A673 (cell line): ENCODE measurements around the gene ANKRD55. TPM values are rescaled to one million over a fixed set of nuclear protein-coding genes. Genes with fewer than 3 reads are reported as not detected.
"Not testable (repeated sequence)": the region's sequence is repeated elsewhere in the genome, so short reads cannot be mapped to it uniquely, and the experiment has no call there.

ENCODE experiments used
- BruUV-seq: library from RNA; stranded (reverse); fragments of 400-500 nt; replicated peaks from 2 replicates; lab custom pipeline; 2021; lab: Mats Ljungman, UMichigan
- CTCF ChIA-PET: fragments of 300-600 bp; sonication (Branson Sonifier 250); formaldehyde crosslinking; loops from one replicate; lab custom pipeline; 2022; ENCODE audit warnings: antibody characterized with exemption; lab: Charles Lee
- POLR2A ChIA-PET: fragments of 300-600 bp; sonication (Branson Sonifier 250); formaldehyde crosslinking; loops from one replicate; lab custom pipeline; 2022; ENCODE audit warnings: antibody characterized with exemption; ENCODE audit not compliant: low non-redundant PET; lab: Charles Lee
- DNase-seq: peaks from one replicate; pipeline ENCODE4 v3.0.0-alpha.2; 2015; ENCODE audit warnings: low spot score
- H3K27ac ChIP-seq: fragments of 200-600 bp; sonication (generic); 2 replicates; pipeline ENCODE4 v1.5.1; 2016; ENCODE audit warnings: mixed run types, low read depth, mild to moderate bottlenecking, mixed read lengths, antibody characterized with exemption, low read length; ENCODE audit not compliant: poor library complexity, severe bottlenecking
- H3K27me3 ChIP-seq: fragments of 200-600 bp; sonication (generic); replicated peaks from 2 replicates; pipeline ENCODE4 v1.6.1; 2017; ENCODE audit warnings: mixed run types, low read depth, mild to moderate bottlenecking, mixed read lengths, antibody characterized with exemption, low read length; ENCODE audit not compliant: insufficient read depth, poor library complexity
- H3K36me3 ChIP-seq: fragments of 200-600 bp; sonication (generic); 2 replicates; pipeline ENCODE4 v1.6.1; 2016; ENCODE audit warnings: mixed run types, mild to moderate bottlenecking, mixed read lengths, antibody characterized with exemption, low read length; ENCODE audit not compliant: insufficient read depth, poor library complexity, severe bottlenecking
- H3K4me1 ChIP-seq: fragments of 200-600 bp; sonication (generic); 2 replicates; pipeline ENCODE4 v1.6.1; 2017; ENCODE audit warnings: mixed run types, mild to moderate bottlenecking, mixed read lengths, antibody characterized with exemption, low read length; ENCODE audit not compliant: insufficient read depth, poor library complexity, severe bottlenecking
- H3K4me3 ChIP-seq: fragments of 200-600 bp; sonication (generic); 2 replicates; pipeline ENCODE4 v1.5.1; 2016; ENCODE audit warnings: low read depth, mixed run types, mild to moderate bottlenecking, mixed read lengths, low read length; ENCODE audit not compliant: poor library complexity, severe bottlenecking
- H3K9me3 ChIP-seq: fragments of 200-600 bp; sonication (generic); 2 replicates; pipeline ENCODE4 v1.6.1; 2016; ENCODE audit warnings: mixed run types, low read depth, mild to moderate bottlenecking, mixed read lengths, antibody characterized with exemption, low read length; ENCODE audit not compliant: poor library complexity, severe bottlenecking
- EZH2 ChIP-seq: fragments of 200-600 bp; sonication (generic); IDR thresholded peaks from 2 replicates; pipeline ENCODE4 v1.6.1; 2017; ENCODE audit warnings: borderline replicate concordance, low read depth, mild to moderate bottlenecking, mixed read lengths, antibody characterized with exemption, low read length; ENCODE audit not compliant: poor library complexity, severe bottlenecking
- intact Hi-C: fragments of 100-400 bp; cut with micrococcal nuclease; formaldehyde crosslinking; loops from one replicate; pipeline ENCODE4 v1.10.0; 2022; ENCODE audit not compliant: unreplicated experiment
- total RNA-seq: library from RNA; stranded (reverse); gene quantifications from 2 replicates; pipeline ENCODE4 v1.2.3, GENCODE V29; 2021
- TF ChIP-seq, protein P1 (sequence below): fragments of 300-800, 200-600 bp; sonication (generic); conservative IDR thresholded peaks from 2 replicates; pipeline ENCODE4 v1.5.1; 2017; ENCODE audit warnings: low read depth, mild to moderate bottlenecking, antibody characterized with exemption, low read length, moderate library complexity, mixed read lengths

The ANKRD55 gene
- total RNA-seq, 1 experiment from 2014 or later, result not detected

GRCh38 chr5:56215019-56215830, 17.9 kb downstream of the ANKRD55 start:
- Histone ChIP-seq H3K9me3 (no peaks in the 10 kb centered on the region), H3K4me3 (no peak overlapping the region), H3K27ac (no peak overlapping the region), H3K4me1 (no peaks in the 10 kb centered on the region), H3K36me3 (no peaks in the 10 kb centered on the region), H3K27me3 (no peaks in the 10 kb centered on the region)
- DNase-seq, result no peak
- BruUV-seq, result no TSS peak
- intact Hi-C loops, result no loop called here
- ChIA-PET CTCF (no interaction called here), POLR2A (no interaction called here)
- no peak for TF ChIP-seq EZH2
- TF ChIP-seq, protein P1, sequence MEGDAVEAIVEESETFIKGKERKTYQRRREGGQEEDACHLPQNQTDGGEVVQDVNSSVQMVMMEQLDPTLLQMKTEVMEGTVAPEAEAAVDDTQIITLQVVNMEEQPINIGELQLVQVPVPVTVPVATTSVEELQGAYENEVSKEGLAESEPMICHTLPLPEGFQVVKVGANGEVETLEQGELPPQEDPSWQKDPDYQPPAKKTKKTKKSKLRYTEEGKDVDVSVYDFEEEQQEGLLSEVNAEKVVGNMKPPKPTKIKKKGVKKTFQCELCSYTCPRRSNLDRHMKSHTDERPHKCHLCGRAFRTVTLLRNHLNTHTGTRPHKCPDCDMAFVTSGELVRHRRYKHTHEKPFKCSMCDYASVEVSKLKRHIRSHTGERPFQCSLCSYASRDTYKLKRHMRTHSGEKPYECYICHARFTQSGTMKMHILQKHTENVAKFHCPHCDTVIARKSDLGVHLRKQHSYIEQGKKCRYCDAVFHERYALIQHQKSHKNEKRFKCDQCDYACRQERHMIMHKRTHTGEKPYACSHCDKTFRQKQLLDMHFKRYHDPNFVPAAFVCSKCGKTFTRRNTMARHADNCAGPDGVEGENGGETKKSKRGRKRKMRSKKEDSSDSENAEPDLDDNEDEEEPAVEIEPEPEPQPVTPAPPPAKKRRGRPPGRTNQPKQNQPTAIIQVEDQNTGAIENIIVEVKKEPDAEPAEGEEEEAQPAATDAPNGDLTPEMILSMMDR, result no peak

GRCh38 chr5:56213886-56214535, 19.1 kb downstream of the ANKRD55 start:
- H3K27me3 ChIP-seq, DNase-seq, H3K36me3 ChIP-seq, H3K9me3 ChIP-seq, intact Hi-C loops, H3K4me3 ChIP-seq, H3K4me1 ChIP-seq, POLR2A ChIA-PET, CTCF ChIA-PET, BruUV-seq, H3K27ac ChIP-seq: not testable (repeated sequence)

- H3K9me3 ChIP-seq, result no peaks in the 10 kb centered on the region
- H3K4me3 ChIP-seq, result no peak overlapping the region
- no TSS peak for BruUV-seq
- no peak overlapping the region for H3K27ac ChIP-seq
- intact Hi-C loops, result no loop called here
- no peak for DNase-seq
- no peaks in the 10 kb centered on the region for H3K36me3 ChIP-seq
- TF ChIP-seq, protein P1, result no peak
- no peak for TF ChIP-seq EZH2
- H3K4me1 ChIP-seq, result no peaks in the 10 kb centered on the region
- ChIA-PET CTCF (no interaction called here), POLR2A (interaction anchor here (0.6 kb wide), 1 partner anchor 138 kb away, joined by 3 read pairs; no protein-coding TSS in a partner anchor)
- H3K27me3 ChIP-seq, result no peaks in the 10 kb centered on the region
These were observed 20.8 kb downstream of the ANKRD55 start for GRCh38 chr5:56212130-56212879.
